C4-2B (cell line): Measurements from ENCODE around the gene DUSP1.

Experiments
- ZFX ChIP-seq: fragments of 450-650 bp; IDR thresholded peaks from 2 replicates; pipeline ENCODE4 v1.6.1; 2017
- TF ChIP-seq, protein P1 (sequence below): fragments of 450-650 bp; conservative IDR thresholded peaks from 2 replicates; pipeline ENCODE4 v1.5.1; 2017; ENCODE audit warnings: mild to moderate bottlenecking

DNA sequence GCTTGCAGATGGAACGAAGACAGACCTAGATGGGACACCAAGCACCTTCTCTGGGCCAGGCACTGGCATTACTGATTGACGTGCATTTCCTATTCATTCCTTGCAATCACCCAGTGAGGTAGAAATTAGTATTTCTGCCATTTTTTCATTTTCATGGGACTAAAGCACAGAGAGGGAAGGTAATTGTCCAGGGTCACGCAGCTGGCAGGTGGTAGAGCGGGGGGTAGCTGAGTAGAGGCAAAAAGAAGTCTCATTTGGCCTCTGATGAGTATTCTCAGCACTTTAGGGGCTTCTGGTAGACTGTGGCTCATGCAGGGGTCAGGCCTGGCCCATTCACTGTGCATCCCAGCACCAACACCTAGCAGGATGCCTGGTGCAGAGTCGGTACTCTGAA is 19.5 kb upstream of the DUSP1 start:
- TF ChIP-seq, protein P1, sequence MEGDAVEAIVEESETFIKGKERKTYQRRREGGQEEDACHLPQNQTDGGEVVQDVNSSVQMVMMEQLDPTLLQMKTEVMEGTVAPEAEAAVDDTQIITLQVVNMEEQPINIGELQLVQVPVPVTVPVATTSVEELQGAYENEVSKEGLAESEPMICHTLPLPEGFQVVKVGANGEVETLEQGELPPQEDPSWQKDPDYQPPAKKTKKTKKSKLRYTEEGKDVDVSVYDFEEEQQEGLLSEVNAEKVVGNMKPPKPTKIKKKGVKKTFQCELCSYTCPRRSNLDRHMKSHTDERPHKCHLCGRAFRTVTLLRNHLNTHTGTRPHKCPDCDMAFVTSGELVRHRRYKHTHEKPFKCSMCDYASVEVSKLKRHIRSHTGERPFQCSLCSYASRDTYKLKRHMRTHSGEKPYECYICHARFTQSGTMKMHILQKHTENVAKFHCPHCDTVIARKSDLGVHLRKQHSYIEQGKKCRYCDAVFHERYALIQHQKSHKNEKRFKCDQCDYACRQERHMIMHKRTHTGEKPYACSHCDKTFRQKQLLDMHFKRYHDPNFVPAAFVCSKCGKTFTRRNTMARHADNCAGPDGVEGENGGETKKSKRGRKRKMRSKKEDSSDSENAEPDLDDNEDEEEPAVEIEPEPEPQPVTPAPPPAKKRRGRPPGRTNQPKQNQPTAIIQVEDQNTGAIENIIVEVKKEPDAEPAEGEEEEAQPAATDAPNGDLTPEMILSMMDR, result no peak
- no peak for TF ChIP-seq ZFX
